HEK293T (cell line): ENCODE data around the gene RNFT2.

ENCODE experiments used
- CTCF ChIA-PET: fragments of 350-600 bp; formaldehyde crosslinking; extraction: SDS; loops from one replicate; lab custom pipeline; 2021; ENCODE audit warnings: antibody characterized with exemption, inconsistent platforms; lab: Yijun Ruan, JAX
- POLR2A ChIA-PET: fragments of 350-600 bp; formaldehyde crosslinking; extraction: SDS; loops from one replicate; lab custom pipeline; 2020; ENCODE audit warnings: antibody characterized with exemption, inconsistent platforms; lab: Yijun Ruan, JAX
- DNase-seq: peaks from one replicate; pipeline ENCODE4 v3.0.0; 2012; ENCODE audit warnings: mixed read lengths; ENCODE audit errors: extremely low spot score
- ARNT ChIP-seq: fragments of 450-650 bp; IDR thresholded peaks from 2 replicates; pipeline ENCODE4 v1.6.1; 2017; ENCODE audit warnings: mild to moderate bottlenecking
- BHLHE40 ChIP-seq: fragments of 450-650 bp; IDR thresholded peaks from 2 replicates; pipeline ENCODE4 v1.6.1; 2016; ENCODE audit warnings: mild to moderate bottlenecking, moderate library complexity, borderline replicate concordance
- CTBP1 ChIP-seq: fragments of 450-650 bp; IDR thresholded peaks from 2 replicates; pipeline ENCODE4 v1.6.1; 2016; ENCODE audit warnings: borderline replicate concordance
- ELF4 ChIP-seq: fragments of 450-650 bp; IDR thresholded peaks from 2 replicates; pipeline ENCODE4 v1.6.1; 2017; ENCODE audit warnings: antibody characterized with exemption
- FOXA1 ChIP-seq: fragments of 450-650 bp; IDR thresholded peaks from 2 replicates; pipeline ENCODE4 v1.6.1; 2016; ENCODE audit warnings: mild to moderate bottlenecking
- FOXK2 ChIP-seq: fragments of 450-650 bp; IDR thresholded peaks from 2 replicates; pipeline ENCODE4 v1.6.1; 2016; ENCODE audit warnings: mild to moderate bottlenecking
- FOXM1 ChIP-seq: fragments of 450-650 bp; IDR thresholded peaks from 2 replicates; pipeline ENCODE4 v1.6.1; 2017; ENCODE audit warnings: mild to moderate bottlenecking, borderline replicate concordance
- HDGF ChIP-seq: fragments of 450-650 bp; IDR thresholded peaks from 2 replicates; pipeline ENCODE4 v1.6.1; 2017; ENCODE audit warnings: antibody characterized with exemption, borderline replicate concordance
- L3MBTL2 ChIP-seq: fragments of 450-650 bp; conservative IDR thresholded peaks from 2 replicates; pipeline ENCODE4 v1.6.1; 2016; ENCODE audit warnings: mild to moderate bottlenecking
- LEF1 ChIP-seq: fragments of 450-650 bp; IDR thresholded peaks from 2 replicates; pipeline ENCODE4 v1.6.1; 2017; ENCODE audit warnings: mild to moderate bottlenecking, borderline replicate concordance
- NFRKB ChIP-seq: fragments of 450-650 bp; IDR thresholded peaks from 2 replicates; pipeline ENCODE4 v1.6.1; 2016; ENCODE audit warnings: mild to moderate bottlenecking, moderate library complexity
- SP1 ChIP-seq: fragments of 450-650 bp; IDR thresholded peaks from 2 replicates; pipeline ENCODE4 v1.6.1; 2017
- SUZ12 ChIP-seq: fragments of 450-650 bp; IDR thresholded peaks from 2 replicates; pipeline ENCODE4 v1.6.1; 2016; ENCODE audit warnings: mild to moderate bottlenecking
- TARDBP ChIP-seq: fragments of 450-650 bp; IDR thresholded peaks from 2 replicates; pipeline ENCODE4 v1.6.1; 2016
- ZNF384 ChIP-seq: fragments of 450-650 bp; IDR thresholded peaks from 2 replicates; pipeline ENCODE4 v1.6.1; 2016
- TF ChIP-seq, protein P1 (sequence below): fragments of 450-650 bp; IDR thresholded peaks from 2 replicates; pipeline ENCODE4 v1.6.1; 2016

Gene RNFT2

DNA sequence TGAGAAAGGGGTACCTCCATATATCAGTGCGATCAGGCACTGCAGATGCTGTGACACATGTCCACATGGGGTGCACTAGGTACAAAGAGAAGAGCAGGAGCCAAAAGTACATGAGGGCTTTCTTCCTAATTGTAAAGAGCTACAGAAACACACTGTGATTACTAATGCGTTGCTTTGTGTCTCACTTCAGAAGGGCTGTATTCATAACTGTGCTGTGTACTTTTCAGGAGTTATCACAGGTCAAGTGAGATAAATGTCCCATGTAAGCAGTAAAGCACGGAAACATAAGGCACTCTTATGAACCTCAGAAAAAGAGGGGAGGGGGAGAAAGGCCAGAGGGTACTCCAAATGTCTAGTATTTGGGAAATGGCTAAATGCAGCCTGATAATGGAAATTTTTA, 10.9 kb upstream of the RNFT2 start:
- POLR2A ChIA-PET: interaction anchor here (1.5 kb wide), 1 partner anchor 9 kb away, joined by 4 read pairs; no protein-coding TSS in a partner anchor

DNA sequence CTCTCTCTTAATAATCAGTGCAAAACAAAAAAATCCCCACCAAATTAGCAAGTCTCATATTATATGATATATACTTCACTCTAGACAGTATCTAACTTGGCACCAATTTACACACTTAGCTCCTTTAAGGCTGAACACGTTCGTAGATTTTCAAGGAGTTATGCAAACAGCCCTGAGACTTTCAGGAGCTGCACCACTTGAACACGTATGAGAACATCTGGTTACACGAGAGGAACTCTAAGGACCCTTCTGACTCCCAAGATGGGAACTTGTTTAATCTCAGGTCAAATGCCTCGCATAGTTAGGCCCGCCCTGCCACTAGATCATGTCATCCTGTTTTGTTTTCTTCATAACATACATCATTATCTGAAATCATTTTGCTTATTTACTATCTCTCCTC, 10.2 kb upstream of the RNFT2 start:
- no peak for TF ChIP-seq LEF1
- TF ChIP-seq BHLHE40: no peak
- TF ChIP-seq FOXA1: no peak
- no peak for TF ChIP-seq NFRKB
- TF ChIP-seq SUZ12: no peak
- TF ChIP-seq ZNF384: no peak
- TF ChIP-seq HDGF: no peak
- TF ChIP-seq L3MBTL2: no peak
- TF ChIP-seq ARNT: no peak
- no peak for TF ChIP-seq FOXK2
- TF ChIP-seq SP1: no peak
- TF ChIP-seq ELF4: no peak
- TF ChIP-seq TARDBP: no peak
- no peak for TF ChIP-seq FOXM1
- TF ChIP-seq, protein P1, sequence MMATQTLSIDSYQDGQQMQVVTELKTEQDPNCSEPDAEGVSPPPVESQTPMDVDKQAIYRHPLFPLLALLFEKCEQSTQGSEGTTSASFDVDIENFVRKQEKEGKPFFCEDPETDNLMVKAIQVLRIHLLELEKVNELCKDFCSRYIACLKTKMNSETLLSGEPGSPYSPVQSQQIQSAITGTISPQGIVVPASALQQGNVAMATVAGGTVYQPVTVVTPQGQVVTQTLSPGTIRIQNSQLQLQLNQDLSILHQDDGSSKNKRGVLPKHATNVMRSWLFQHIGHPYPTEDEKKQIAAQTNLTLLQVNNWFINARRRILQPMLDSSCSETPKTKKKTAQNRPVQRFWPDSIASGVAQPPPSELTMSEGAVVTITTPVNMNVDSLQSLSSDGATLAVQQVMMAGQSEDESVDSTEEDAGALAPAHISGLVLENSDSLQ: no peak
- no peak for TF ChIP-seq CTBP1
- CTCF ChIA-PET: interaction anchor here (0.6 to 1.2 kb wide), 3 partner anchors 15 to 189 kb away, joined by 3 read pairs; no protein-coding TSS in a partner anchor
- POLR2A ChIA-PET: no interaction called here
- DNase-seq: no peak

More for the DNA sequence above, 10.9 kb upstream of the RNFT2 start:
- CTCF ChIA-PET: interaction anchor here (0.6 to 1.2 kb wide), 4 partner anchors 14 to 189 kb away, joined by 3 read pairs; no protein-coding TSS in a partner anchor
- no peak for TF ChIP-seq ZNF384
- no peak for TF ChIP-seq LEF1
- no peak for TF ChIP-seq HDGF
- no peak for TF ChIP-seq SP1
- no peak for TF ChIP-seq L3MBTL2
- TF ChIP-seq BHLHE40: no peak
- TF ChIP-seq FOXM1: no peak
- no peak for TF ChIP-seq ARNT
- no peak for TF ChIP-seq FOXA1
- no peak for TF ChIP-seq TARDBP
- TF ChIP-seq NFRKB: no peak
- TF ChIP-seq, protein P1: no peak
- no peak for TF ChIP-seq FOXK2
- no peak for TF ChIP-seq CTBP1
- TF ChIP-seq SUZ12: no peak
- no peak for TF ChIP-seq ELF4
- DNase-seq: no peak

DNA sequence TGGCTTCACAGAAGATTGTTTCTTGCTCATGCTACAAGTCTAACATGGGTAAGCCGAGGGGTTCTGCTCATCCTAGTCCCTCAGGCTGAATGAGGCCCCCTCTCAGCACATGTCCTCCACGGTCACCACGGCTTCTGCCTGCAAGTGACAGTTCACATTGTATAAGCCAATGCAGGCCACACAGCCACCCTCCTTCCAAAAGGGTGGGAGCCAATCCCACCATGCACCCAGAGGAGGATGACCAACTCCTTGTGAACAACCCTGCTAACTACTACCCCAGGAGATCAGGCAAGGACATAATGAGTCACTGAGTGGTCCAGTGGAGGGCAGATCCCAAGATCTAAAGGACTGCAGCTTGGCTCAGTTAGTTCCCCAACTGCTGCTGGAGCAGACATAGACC, 6.3 kb upstream of the RNFT2 start:
- ChIA-PET CTCF (no interaction called here), POLR2A (no interaction called here)
- TF ChIP-seq, protein P1: no peak
- TF ChIP-seq SP1 (no peak), TARDBP (no peak), ELF4 (no peak), ARNT (no peak), FOXM1 (no peak), BHLHE40 (no peak), ZNF384 (no peak), FOXA1 (no peak), SUZ12 (no peak), LEF1 (no peak), FOXK2 (no peak), L3MBTL2 (no peak), NFRKB (no peak), CTBP1 (no peak), HDGF (no peak)
- DNase-seq: no peak

DNA sequence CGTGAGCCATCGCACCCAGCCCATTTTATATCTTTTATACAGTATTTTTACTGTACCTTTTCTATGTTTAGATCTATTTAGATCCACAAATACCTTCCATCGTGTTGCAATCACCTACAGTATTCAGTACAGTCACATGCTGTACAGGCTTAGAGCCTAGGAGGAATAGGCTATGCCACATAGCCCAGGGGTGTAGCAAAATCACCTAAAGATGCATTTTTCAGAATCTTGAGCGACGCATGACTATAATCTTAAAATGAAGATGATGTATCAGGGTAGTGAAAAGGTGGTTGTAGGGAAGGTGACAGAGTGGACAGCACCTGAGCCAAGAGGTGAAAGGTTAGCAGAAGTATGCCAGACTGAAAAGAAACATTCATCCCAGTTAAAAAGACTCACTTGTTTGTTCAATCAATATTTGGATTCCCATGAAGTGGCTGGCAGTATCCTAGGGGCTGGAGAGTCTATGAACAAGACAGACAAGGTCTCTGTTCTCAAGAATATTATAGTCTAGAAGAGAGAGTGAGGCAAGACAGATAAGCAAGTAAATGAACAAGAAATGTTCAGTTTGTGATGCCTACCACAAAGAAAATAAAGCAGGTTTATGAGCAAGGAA, 3.9 kb upstream of the RNFT2 start:
- POLR2A ChIA-PET: no interaction called here

DNA sequence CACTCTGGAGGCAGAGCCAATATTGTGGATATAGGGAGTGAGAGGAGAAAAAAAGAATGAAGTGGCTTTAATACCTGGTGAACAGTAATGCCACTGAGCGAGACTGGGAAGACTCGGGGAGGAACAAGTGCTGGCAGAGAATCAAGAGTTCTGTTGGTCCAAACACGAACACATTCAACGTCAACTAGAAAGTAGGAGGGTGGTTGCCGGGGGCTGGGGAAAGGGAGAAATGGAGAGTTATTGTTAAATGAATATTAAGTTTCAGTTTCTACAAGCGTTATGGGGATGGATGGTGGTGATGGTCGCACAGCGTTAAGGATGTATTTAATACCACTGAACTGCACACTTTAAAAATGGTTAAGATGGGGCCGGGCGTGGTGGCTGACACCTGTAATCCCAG, 3.0 kb upstream of the RNFT2 start:
- POLR2A ChIA-PET: no interaction called here
- no peak for DNase-seq
- CTCF ChIA-PET: no interaction called here
- TF ChIP-seq, protein P1: no peak
- TF ChIP-seq FOXK2 (no peak), ZNF384 (no peak), L3MBTL2 (no peak), CTBP1 (no peak)

More for the DNA sequence above, 3.9 kb upstream of the RNFT2 start:
- DNase-seq: no peak
- CTCF ChIA-PET: no interaction called here
- no peak for TF ChIP-seq ZNF384
- TF ChIP-seq HDGF: no peak
- no peak for TF ChIP-seq CTBP1
- no peak for TF ChIP-seq ARNT
- no peak for TF ChIP-seq L3MBTL2
- TF ChIP-seq, protein P1: no peak
- no peak for TF ChIP-seq BHLHE40
- no peak for TF ChIP-seq FOXK2
- no peak for TF ChIP-seq ELF4
- no peak for TF ChIP-seq FOXM1
- TF ChIP-seq SP1: no peak
- no peak for TF ChIP-seq FOXA1
- no peak for TF ChIP-seq NFRKB
- TF ChIP-seq LEF1: no peak
- TF ChIP-seq SUZ12: no peak
- no peak for TF ChIP-seq TARDBP
